ENCODE results near the gene SMIM11.
"Not testable (repeated sequence)": the region's sequence is repeated elsewhere in the genome, so short reads cannot be mapped to it uniquely, and the experiment has no call there.

SMIM11 gene

GRCh38 chr21:34407294-34407693 is 32.0 kb downstream of the SMIM11 start:
- H3K27ac ChIP-seq = not testable (repeated sequence)

DNA sequence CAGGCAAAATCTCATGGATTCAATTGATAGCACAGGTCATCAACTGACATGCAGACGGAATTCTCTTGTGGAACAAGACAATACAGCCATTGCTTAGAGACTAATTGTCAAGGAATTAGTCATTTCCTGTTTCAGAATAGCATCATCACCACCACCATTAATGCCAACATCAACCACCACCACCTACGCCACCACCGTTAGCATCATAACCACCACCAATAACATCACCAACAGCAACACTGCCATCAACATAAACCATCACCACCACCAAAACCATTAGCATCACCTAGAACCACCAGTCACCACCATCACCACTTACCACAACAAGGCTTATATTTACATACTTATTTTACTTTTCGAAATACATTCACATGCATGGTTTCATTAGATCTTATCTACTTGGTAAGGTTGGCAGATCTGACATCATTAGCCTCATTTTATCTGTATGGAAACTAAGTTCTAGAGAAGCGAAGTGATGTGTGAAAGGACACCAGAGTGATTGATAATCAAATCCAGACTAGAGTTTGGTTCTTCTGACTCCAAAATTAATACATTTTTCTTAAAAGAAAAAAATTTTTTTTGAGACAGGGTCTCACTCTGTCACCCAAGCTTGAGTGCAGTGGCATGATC is 42.3 kb downstream of the SMIM11 start:
- H3K27ac ChIP-seq = not testable (repeated sequence)

GRCh38 chr21:34423805-34424204 is 48.5 kb downstream of the SMIM11 start, which contains the start of gene SMIM34:
TSS of gene SMIM34 (minus strand) at chr21:34423951. CDS start at chr21:34423839, 112 bp downstream.
- not testable (repeated sequence) for H3K27ac ChIP-seq

- H3K27ac ChIP-seq = not testable (repeated sequence)
Observed at GRCh38 chr21:34427339-34427738, 52.0 kb downstream of the SMIM11 start.

- not testable (repeated sequence) for H3K27ac ChIP-seq
Observed at GRCh38 chr21:34428441-34428840, 53.1 kb downstream of the SMIM11 start.

DNA sequence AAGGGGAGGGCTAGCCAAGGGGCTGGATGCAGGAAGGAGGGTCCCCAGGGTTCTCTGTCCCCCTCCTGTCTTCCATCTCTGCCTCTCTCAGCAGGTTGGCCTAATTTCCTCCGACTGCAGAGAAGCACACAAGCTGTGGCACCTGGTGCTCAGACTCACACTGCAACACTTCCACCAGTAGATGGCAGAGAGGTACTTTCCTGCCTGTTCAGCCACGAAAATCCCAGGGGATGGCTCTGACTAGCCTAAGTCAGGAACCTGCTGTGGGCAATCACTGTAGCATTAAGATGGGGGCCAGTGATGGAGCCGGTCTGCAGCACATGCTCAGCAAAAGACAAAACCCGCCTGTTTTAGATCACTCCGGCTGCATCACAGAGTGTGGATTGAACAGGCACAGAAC is 54.4 kb downstream of the SMIM11 start:
- H3K27ac ChIP-seq = not testable (repeated sequence)
